Measurements from ENCODE around the gene NOPCHAP1. TPM values are rescaled to one million over a fixed set of nuclear protein-coding genes. Genes with fewer than 3 reads are reported as not detected.
"Not testable (repeated sequence)": the region's sequence is repeated elsewhere in the genome, so short reads cannot be mapped to it uniquely, and the experiment has no call there.

NOPCHAP1 gene
- total RNA-seq, 1 experiment from 2014 or later, result 25.6 TPM

- ATAC-seq; H2AFZ ChIP-seq (ENCODE audit: low read depth, low read length, poor library complexity, severe bottlenecking); DNase-seq (ENCODE audit: low read depth, low spot score); H3K27me3 ChIP-seq (ENCODE audit: insufficient read depth, low read length); CTCF ChIA-PET; BruUV-seq (replicated peaks); H4K20me1 ChIP-seq (ENCODE audit: insufficient read depth); H3K9ac ChIP-seq (ENCODE audit: low read length); intact Hi-C loops (cut with micrococcal nuclease); H3K27ac ChIP-seq (ENCODE audit: low read depth, low read length); H3K9me3 ChIP-seq (ENCODE audit: control insufficient read depth in 1 of 2, insufficient read depth in 1 of 2, low read depth in 1 of 2, low read length in 2 of 2); POLR2A ChIA-PET; H3K9me2 ChIP-seq (ENCODE audit: insufficient read depth); RAD21 ChIA-PET (ENCODE audit: low non-redundant PET in 1 of 2, low total read pairs in 2 of 2, uncharacterized antibody in 2 of 2, unreplicated experiment in 2 of 2); H3K36me3 ChIP-seq (ENCODE audit: control insufficient read depth in 1 of 2, insufficient read depth in 2 of 2, low read length in 2 of 2); H3K79me2 ChIP-seq (ENCODE audit: insufficient read depth, low read length); H3K4me3 ChIP-seq (replicated peaks in 1 of 2; ENCODE audit: low read depth in 1 of 2, low read length in 2 of 2); H3K4me2 ChIP-seq (ENCODE audit: low read length): not testable (repeated sequence)
- peaks cover 0 to 14% of the 10 kb centered on the region in 2 experiments; a peak in 2 of 4 replicates for H3K4me1 ChIP-seq (ENCODE audit: control insufficient read depth in 1 of 2, insufficient read depth in 2 of 2, low read length in 2 of 2)
These were observed 8.4 kb upstream of the NOPCHAP1 start for GRCh38 chr12:104977688-104978087.

GRCh38 chr12:104985206-104985605 is 910 bp upstream of the NOPCHAP1 start:
- no peak for ATAC-seq

More at GRCh38 chr12:104985206-104985605, 910 bp upstream of the NOPCHAP1 start:
- H3K4me2 ChIP-seq (ENCODE audit: low read length), result peak overlapping the region; percentile 88
- H3K9ac ChIP-seq (ENCODE audit: low read length), result no peak overlapping the region
- BruUV-seq (replicated peaks), result no TSS peak
- no peaks in the 10 kb centered on the region for H3K27me3 ChIP-seq (ENCODE audit: insufficient read depth, low read length)
- TF ChIP-seq RAD21 (IDR thresholded peaks at IDR 0.05; ENCODE audit: low read depth), result 0 out of 2 replicates have a peak, but pooled peaks have one; percentile 13
- TF ChIP-seq ZNF274 (IDR thresholded peaks at IDR 0.05; ENCODE audit: low read depth, low read length), result no peak
- TF ChIP-seq EGR1 (IDR thresholded peaks at IDR 0.05; ENCODE audit: low read depth), result no peak
- TF ChIP-seq CTCF (IDR thresholded peaks at IDR 0.05 in 2 of 3, conservative IDR thresholded peaks at IDR 0.05 in 1 of 3; ENCODE audit: borderline replicate concordance in 1 of 3, insufficient read depth in 1 of 3, low read depth in 2 of 3, low read length in 2 of 3), result peak in 2 of 3 experiments; percentile 23 to 28; a peak in 4 of 6 replicates
- no peak for TF ChIP-seq SRF (IDR thresholded peaks at IDR 0.05; ENCODE audit: low read depth)
- TF ChIP-seq REST (IDR thresholded peaks at IDR 0.05; ENCODE audit: low read depth), result no peak
- CTCF ChIA-PET, result interaction anchor here (0.6 to 1.2 kb wide), 2 partner anchors 66 to 179 kb away, joined by 3 to 4 read pairs; no protein-coding TSS in a partner anchor
- peak overlapping the region; percentile 81 for H2AFZ ChIP-seq (ENCODE audit: low read depth, low read length, poor library complexity, severe bottlenecking)
- H3K4me3 ChIP-seq (replicated peaks in 1 of 2; ENCODE audit: low read depth in 1 of 2, low read length in 2 of 2), result peak overlapping the region in 1 of 2 experiments; percentile 75; a peak in 1 of 4 replicates
- no peaks in the 10 kb centered on the region for H3K9me2 ChIP-seq (ENCODE audit: insufficient read depth)
- RAD21 ChIA-PET (ENCODE audit: low non-redundant PET in 1 of 2, low total read pairs in 2 of 2, uncharacterized antibody in 2 of 2, unreplicated experiment in 2 of 2), result no interaction called here
- H3K27ac ChIP-seq (ENCODE audit: low read depth, low read length), result no peak overlapping the region
- intact Hi-C loops (cut with micrococcal nuclease), result no loop called here
- no peaks in the 10 kb centered on the region for H3K9me3 ChIP-seq (ENCODE audit: control insufficient read depth in 1 of 2, insufficient read depth in 1 of 2, low read depth in 1 of 2, low read length in 2 of 2)
- no peaks in the 10 kb centered on the region for H4K20me1 ChIP-seq (ENCODE audit: insufficient read depth)
- POLR2A ChIA-PET, result no interaction called here
- peaks cover 4 to 25% of the 10 kb centered on the region in 2 experiments; a peak in 1 of 4 replicates for H3K36me3 ChIP-seq (ENCODE audit: control insufficient read depth in 1 of 2, insufficient read depth in 2 of 2, low read length in 2 of 2)
- no peak for DNase-seq (ENCODE audit: low read depth, low spot score)
- H3K79me2 ChIP-seq (ENCODE audit: insufficient read depth, low read length), result peaks cover 38% of the 10 kb centered on the region
- peaks cover 9 to 19% of the 10 kb centered on the region in 2 experiments for H3K4me1 ChIP-seq (ENCODE audit: control insufficient read depth in 1 of 2, insufficient read depth in 2 of 2, low read length in 2 of 2)
